HEK293 (cell line): Measurements from ENCODE around the gene GTF2H3.

ENCODE experiments used
- CTCF ChIA-PET: fragments of 350-600 bp; formaldehyde crosslinking; extraction: SDS; loops from one replicate; lab custom pipeline; 2021; ENCODE audit warnings: antibody characterized with exemption; lab: Yijun Ruan, JAX
- POLR2A ChIA-PET: fragments of 300-600 bp; formaldehyde crosslinking; extraction: SDS; loops from one replicate; lab custom pipeline; 2020; ENCODE audit warnings: antibody characterized with exemption, inconsistent platforms; lab: Yijun Ruan, JAX
- H3K27ac ChIP-seq: fragments of 200-500 bp; sonication (Bioruptor generic); 2 replicates; pipeline ENCODE4 v1.5.1; 2014; ENCODE audit warnings: low read depth, low read length, control low read depth, inconsistent platforms; ENCODE audit errors: extremely low read depth
- H3K36me3 ChIP-seq, 2 experiments: fragments of 200-500 bp in 1 of 2; sonication (Bioruptor generic) in 1 of 2; 1 replicate in 1 of 2; 2 replicates in 1 of 2; pipeline ENCODE4 v1.5.1; 2014 to 2017; ENCODE audit warnings: inconsistent platforms in 2 of 2, low read length in 2 of 2; ENCODE audit not compliant: control insufficient read depth in 2 of 2, insufficient read depth in 1 of 2
- H3K4me1 ChIP-seq: fragments of 200-500 bp; sonication (Bioruptor generic); 2 replicates; pipeline ENCODE4 v1.5.1; 2014; ENCODE audit warnings: mild to moderate bottlenecking, low read length, inconsistent platforms; ENCODE audit not compliant: control insufficient read depth, insufficient read depth
- H3K4me3 ChIP-seq: 2 replicates; pipeline ENCODE4 v1.5.1; 2011; ENCODE audit warnings: low read depth, mild to moderate bottlenecking, control low read depth, low read length, moderate library complexity
- H3K9me3 ChIP-seq: fragments of 200-500 bp; sonication (Bioruptor generic); 2 replicates; pipeline ENCODE4 v1.5.1; 2014; ENCODE audit warnings: low read depth, low read length, inconsistent platforms; ENCODE audit not compliant: control insufficient read depth, insufficient read depth
- GLI2 ChIP-seq: fragments of 450-650 bp; formaldehyde crosslinking; IDR thresholded peaks from 2 replicates; pipeline ENCODE4; 2017; ENCODE audit warnings: missing biosample characterization, missing genetic modification characterization, low read depth, borderline replicate concordance
- KLF1 ChIP-seq: fragments of 450-650 bp; formaldehyde crosslinking; IDR thresholded peaks from 2 replicates; pipeline ENCODE4 v1.5.1; 2016; ENCODE audit warnings: missing biosample characterization, missing genetic modification characterization
- ZBTB1 ChIP-seq: fragments of 450-650 bp; formaldehyde crosslinking; IDR thresholded peaks from 2 replicates; pipeline ENCODE4 v1.5.1; 2016; ENCODE audit warnings: missing biosample characterization, missing genetic modification characterization
- ZBTB7A ChIP-seq: fragments of 450-650 bp; formaldehyde crosslinking; IDR thresholded peaks from 2 replicates; pipeline ENCODE4 v1.5.1; 2016; ENCODE audit warnings: low read depth, missing biosample characterization, missing genetic modification characterization
- ZIC2 ChIP-seq: fragments of 450-650 bp; formaldehyde crosslinking; IDR thresholded peaks from 2 replicates; pipeline ENCODE4 v1.5.1; 2016; ENCODE audit warnings: missing biosample characterization, missing genetic modification characterization
- ZNF121 ChIP-seq: fragments of 450-650 bp; formaldehyde crosslinking; IDR thresholded peaks from 2 replicates; pipeline ENCODE4 v1.5.1; 2016; ENCODE audit warnings: missing biosample characterization, missing genetic modification characterization
- ZNF155 ChIP-seq: fragments of 450-650 bp; formaldehyde crosslinking; IDR thresholded peaks from 2 replicates; pipeline ENCODE4 v1.5.1; 2016; ENCODE audit warnings: missing biosample characterization, missing genetic modification characterization
- ZNF16 ChIP-seq: fragments of 450-650 bp; formaldehyde crosslinking; IDR thresholded peaks from 2 replicates; pipeline ENCODE4 v1.5.1; 2016; ENCODE audit warnings: low read depth, missing biosample characterization, missing genetic modification characterization
- ZNF23 ChIP-seq: fragments of 450-650 bp; formaldehyde crosslinking; IDR thresholded peaks from 2 replicates; pipeline ENCODE4 v1.5.1; 2016; ENCODE audit warnings: missing biosample characterization, missing genetic modification characterization, borderline replicate concordance
- ZNF433 ChIP-seq: fragments of 450-650 bp; formaldehyde crosslinking; IDR thresholded peaks from 2 replicates; pipeline ENCODE4 v1.5.1; 2016; ENCODE audit warnings: missing biosample characterization, missing genetic modification characterization, low read depth
- ZNF548 ChIP-seq: fragments of 450-650 bp; formaldehyde crosslinking; IDR thresholded peaks from 2 replicates; pipeline ENCODE4 v1.5.1; 2016; ENCODE audit warnings: missing biosample characterization, missing genetic modification characterization
- ZNF623 ChIP-seq: fragments of 450-650 bp; formaldehyde crosslinking; IDR thresholded peaks from 2 replicates; pipeline ENCODE4 v1.5.1; 2016; ENCODE audit warnings: missing biosample characterization, missing genetic modification characterization
- ZNF670 ChIP-seq: fragments of 450-650 bp; formaldehyde crosslinking; IDR thresholded peaks from 2 replicates; pipeline ENCODE4 v1.5.1; 2016; ENCODE audit warnings: missing biosample characterization, missing genetic modification characterization, low read depth
- ZNF707 ChIP-seq: fragments of 450-650 bp; formaldehyde crosslinking; IDR thresholded peaks from 2 replicates; pipeline ENCODE4 v1.5.1; 2016; ENCODE audit warnings: missing biosample characterization, missing genetic modification characterization
- TF ChIP-seq, protein P1 (sequence below): fragments of 450-650 bp; formaldehyde crosslinking; IDR thresholded peaks from 2 replicates; pipeline ENCODE4 v1.5.1; 2016; ENCODE audit warnings: missing biosample characterization, missing genetic modification characterization
- TF ChIP-seq, protein P2 (sequence below): fragments of 450-650 bp; formaldehyde crosslinking; IDR thresholded peaks from 2 replicates; pipeline ENCODE4 v1.5.1; 2016; ENCODE audit warnings: missing biosample characterization, missing genetic modification characterization
- TF ChIP-seq, protein P3 (sequence below): fragments of 450-650 bp; formaldehyde crosslinking; IDR thresholded peaks from 2 replicates; pipeline ENCODE4 v1.5.1; 2017; ENCODE audit warnings: missing biosample characterization, missing genetic modification characterization
- TF ChIP-seq, protein P4 (sequence below): fragments of 450-650 bp; formaldehyde crosslinking; IDR thresholded peaks from 2 replicates; pipeline ENCODE4 v1.5.1; 2017; ENCODE audit warnings: missing biosample characterization, missing genetic modification characterization
- TF ChIP-seq, protein P5 (sequence below): fragments of 450-650 bp; formaldehyde crosslinking; IDR thresholded peaks from 2 replicates; pipeline ENCODE4 v1.5.1; 2016; ENCODE audit warnings: missing biosample characterization, missing genetic modification characterization
- TF ChIP-seq, protein P6 (sequence below): fragments of 450-650 bp; formaldehyde crosslinking; IDR thresholded peaks from 2 replicates; pipeline ENCODE4 v1.5.1; 2016; ENCODE audit warnings: missing biosample characterization, missing genetic modification characterization
- TF ChIP-seq, protein P7 (sequence below): fragments of 450-650 bp; formaldehyde crosslinking; IDR thresholded peaks from 2 replicates; pipeline ENCODE4 v1.5.1; 2016; ENCODE audit warnings: missing biosample characterization, missing genetic modification characterization

Gene GTF2H3

DNA sequence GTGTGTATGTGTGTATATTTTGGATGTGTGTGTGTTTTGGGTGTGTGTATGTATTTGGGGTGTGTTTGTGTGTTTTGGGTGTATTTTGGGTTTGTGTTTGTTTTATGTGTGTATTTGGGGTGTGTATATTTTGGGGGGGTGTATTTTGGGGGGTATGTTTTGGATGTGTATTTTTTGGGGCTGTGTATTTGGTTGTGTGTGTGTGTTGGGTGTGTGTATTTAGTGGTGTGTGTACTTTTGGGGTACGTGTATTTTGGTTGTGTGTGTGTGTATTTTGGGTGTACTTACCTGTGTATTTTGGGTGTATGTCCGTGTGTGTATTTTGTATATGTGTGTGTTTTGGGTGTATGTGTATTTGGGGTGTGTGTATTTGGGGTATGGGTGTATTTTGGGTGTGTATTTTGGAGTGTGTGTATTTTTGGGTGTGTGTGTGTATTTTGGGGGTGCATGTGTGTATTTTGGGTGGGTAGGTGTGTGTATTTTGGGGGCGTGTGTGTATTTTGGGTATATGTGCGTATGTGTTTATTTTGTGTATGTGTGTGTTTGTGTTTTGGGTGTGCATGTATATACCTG, 20.6 kb downstream of the GTF2H3 start:
- CTCF ChIA-PET = no interaction called here
- no peaks in the 10 kb centered on the region for H3K4me1 ChIP-seq
- TF ChIP-seq, protein P1, sequence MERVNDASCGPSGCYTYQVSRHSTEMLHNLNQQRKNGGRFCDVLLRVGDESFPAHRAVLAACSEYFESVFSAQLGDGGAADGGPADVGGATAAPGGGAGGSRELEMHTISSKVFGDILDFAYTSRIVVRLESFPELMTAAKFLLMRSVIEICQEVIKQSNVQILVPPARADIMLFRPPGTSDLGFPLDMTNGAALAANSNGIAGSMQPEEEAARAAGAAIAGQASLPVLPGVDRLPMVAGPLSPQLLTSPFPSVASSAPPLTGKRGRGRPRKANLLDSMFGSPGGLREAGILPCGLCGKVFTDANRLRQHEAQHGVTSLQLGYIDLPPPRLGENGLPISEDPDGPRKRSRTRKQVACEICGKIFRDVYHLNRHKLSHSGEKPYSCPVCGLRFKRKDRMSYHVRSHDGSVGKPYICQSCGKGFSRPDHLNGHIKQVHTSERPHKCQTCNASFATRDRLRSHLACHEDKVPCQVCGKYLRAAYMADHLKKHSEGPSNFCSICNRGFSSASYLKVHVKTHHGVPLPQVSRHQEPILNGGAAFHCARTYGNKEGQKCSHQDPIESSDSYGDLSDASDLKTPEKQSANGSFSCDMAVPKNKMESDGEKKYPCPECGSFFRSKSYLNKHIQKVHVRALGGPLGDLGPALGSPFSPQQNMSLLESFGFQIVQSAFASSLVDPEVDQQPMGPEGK (tag by site-specific recombination) = 0 out of 2 replicates have a peak, but pooled peaks have one; percentile 17
- peak; percentile 94 for TF ChIP-seq KLF1 (tag by site-specific recombination)
- TF ChIP-seq, protein P2, sequence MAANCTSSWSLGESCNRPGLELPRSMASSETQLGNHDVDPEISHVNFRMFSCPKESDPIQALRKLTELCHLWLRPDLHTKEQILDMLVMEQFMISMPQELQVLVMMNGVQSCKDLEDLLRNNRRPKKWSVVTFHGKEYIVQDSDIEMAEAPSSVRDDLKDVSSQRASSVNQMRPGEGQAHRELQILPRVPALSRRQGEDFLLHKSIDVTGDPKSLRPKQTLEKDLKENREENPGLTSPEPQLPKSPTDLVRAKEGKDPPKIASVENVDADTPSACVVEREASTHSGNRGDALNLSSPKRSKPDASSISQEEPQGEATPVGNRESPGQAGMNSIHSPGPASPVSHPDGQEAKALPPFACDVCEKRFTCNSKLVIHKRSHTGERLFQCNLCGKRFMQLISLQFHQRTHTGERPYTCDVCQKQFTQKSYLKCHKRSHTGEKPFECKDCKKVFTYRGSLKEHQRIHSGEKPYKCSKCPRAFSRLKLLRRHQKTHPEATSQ (tag by site-specific recombination) = no peak
- no peak for TF ChIP-seq ZBTB1 (tag by site-specific recombination)
- 0 out of 2 replicates have a peak, but pooled peaks have one; percentile 64 for TF ChIP-seq ZBTB7A (tag by site-specific recombination)
- TF ChIP-seq ZNF707 (tag by site-specific recombination) = 0 out of 2 replicates have a peak, but pooled peaks have one; percentile 6
- TF ChIP-seq, protein P3, sequence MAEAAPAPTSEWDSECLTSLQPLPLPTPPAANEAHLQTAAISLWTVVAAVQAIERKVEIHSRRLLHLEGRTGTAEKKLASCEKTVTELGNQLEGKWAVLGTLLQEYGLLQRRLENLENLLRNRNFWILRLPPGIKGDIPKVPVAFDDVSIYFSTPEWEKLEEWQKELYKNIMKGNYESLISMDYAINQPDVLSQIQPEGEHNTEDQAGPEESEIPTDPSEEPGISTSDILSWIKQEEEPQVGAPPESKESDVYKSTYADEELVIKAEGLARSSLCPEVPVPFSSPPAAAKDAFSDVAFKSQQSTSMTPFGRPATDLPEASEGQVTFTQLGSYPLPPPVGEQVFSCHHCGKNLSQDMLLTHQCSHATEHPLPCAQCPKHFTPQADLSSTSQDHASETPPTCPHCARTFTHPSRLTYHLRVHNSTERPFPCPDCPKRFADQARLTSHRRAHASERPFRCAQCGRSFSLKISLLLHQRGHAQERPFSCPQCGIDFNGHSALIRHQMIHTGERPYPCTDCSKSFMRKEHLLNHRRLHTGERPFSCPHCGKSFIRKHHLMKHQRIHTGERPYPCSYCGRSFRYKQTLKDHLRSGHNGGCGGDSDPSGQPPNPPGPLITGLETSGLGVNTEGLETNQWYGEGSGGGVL (tag by site-specific recombination) = 0 out of 2 replicates have a peak, but pooled peaks have one; percentile 7
- TF ChIP-seq, protein P4, sequence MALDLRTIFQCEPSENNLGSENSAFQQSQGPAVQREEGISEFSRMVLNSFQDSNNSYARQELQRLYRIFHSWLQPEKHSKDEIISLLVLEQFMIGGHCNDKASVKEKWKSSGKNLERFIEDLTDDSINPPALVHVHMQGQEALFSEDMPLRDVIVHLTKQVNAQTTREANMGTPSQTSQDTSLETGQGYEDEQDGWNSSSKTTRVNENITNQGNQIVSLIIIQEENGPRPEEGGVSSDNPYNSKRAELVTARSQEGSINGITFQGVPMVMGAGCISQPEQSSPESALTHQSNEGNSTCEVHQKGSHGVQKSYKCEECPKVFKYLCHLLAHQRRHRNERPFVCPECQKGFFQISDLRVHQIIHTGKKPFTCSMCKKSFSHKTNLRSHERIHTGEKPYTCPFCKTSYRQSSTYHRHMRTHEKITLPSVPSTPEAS (tag by site-specific recombination) = peak; percentile 96
- TF ChIP-seq GLI2 = no peak
- TF ChIP-seq ZNF121 (tag by site-specific recombination) = no peak
- TF ChIP-seq, protein P5, sequence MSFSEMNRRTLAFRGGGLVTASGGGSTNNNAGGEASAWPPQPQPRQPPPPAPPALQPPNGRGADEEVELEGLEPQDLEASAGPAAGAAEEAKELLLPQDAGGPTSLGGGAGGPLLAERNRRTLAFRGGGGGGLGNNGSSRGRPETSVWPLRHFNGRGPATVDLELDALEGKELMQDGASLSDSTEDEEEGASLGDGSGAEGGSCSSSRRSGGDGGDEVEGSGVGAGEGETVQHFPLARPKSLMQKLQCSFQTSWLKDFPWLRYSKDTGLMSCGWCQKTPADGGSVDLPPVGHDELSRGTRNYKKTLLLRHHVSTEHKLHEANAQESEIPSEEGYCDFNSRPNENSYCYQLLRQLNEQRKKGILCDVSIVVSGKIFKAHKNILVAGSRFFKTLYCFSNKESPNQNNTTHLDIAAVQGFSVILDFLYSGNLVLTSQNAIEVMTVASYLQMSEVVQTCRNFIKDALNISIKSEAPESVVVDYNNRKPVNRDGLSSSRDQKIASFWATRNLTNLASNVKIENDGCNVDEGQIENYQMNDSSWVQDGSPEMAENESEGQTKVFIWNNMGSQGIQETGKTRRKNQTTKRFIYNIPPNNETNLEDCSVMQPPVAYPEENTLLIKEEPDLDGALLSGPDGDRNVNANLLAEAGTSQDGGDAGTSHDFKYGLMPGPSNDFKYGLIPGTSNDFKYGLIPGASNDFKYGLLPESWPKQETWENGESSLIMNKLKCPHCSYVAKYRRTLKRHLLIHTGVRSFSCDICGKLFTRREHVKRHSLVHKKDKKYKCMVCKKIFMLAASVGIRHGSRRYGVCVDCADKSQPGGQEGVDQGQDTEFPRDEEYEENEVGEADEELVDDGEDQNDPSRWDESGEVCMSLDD (tag by site-specific recombination) = peak; percentile 96
- TF ChIP-seq, all 188 proteins: peak for 7
- no peak overlapping the region for H3K27ac ChIP-seq
- peaks cover 67 to 88% of the 10 kb centered on the region in 2 experiments for H3K36me3 ChIP-seq
- no peaks in the 10 kb centered on the region for H3K9me3 ChIP-seq
- POLR2A ChIA-PET = no interaction called here
- no peak overlapping the region for H3K4me3 ChIP-seq

DNA sequence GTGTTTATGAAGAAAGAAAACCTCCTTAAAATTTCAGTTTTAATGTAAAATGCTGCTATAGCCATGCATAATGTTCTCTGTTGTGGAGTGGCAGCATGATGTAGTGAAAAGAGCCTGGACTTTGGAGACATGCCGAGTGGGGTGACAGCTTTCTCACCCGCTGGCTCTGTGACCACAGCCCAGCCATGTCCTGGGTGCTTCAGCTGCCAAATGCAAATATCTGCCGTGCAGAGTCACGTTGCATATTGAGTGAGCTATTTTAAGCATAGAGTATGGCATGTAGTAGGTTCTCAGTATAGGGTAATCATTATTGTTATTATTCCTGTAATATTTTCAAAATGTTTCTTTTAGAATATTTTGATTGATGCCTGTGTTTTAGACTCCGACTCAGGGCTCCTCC, 21.8 kb downstream of the GTF2H3 start:
- ChIA-PET CTCF (no interaction called here), POLR2A (no interaction called here)
- H3K27ac ChIP-seq = no peak overlapping the region
- H3K9me3 ChIP-seq = no peaks in the 10 kb centered on the region
- peaks cover 73 to 88% of the 10 kb centered on the region in 2 experiments for H3K36me3 ChIP-seq
- no peaks in the 10 kb centered on the region for H3K4me1 ChIP-seq
- no peak overlapping the region for H3K4me3 ChIP-seq
- TF ChIP-seq, protein P6, sequence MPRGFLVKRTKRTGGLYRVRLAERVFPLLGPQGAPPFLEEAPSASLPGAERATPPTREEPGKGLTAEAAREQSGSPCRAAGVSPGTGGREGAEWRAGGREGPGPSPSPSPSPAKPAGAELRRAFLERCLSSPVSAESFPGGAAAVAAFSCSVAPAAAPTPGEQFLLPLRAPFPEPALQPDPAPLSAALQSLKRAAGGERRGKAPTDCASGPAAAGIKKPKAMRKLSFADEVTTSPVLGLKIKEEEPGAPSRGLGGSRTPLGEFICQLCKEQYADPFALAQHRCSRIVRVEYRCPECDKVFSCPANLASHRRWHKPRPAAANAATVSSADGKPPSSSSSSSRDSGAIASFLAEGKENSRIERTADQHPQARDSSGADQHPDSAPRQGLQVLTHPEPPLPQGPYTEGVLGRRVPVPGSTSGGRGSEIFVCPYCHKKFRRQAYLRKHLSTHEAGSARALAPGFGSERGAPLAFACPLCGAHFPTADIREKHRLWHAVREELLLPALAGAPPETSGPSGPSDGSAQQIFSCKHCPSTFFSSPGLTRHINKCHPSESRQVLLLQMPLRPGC = no peak
- TF ChIP-seq ZIC2 (tag by site-specific recombination) (no peak), ZNF548 (tag by site-specific recombination) (no peak), ZNF23 (tag by site-specific recombination) (no peak), ZNF16 (tag by site-specific recombination) (no peak), ZNF670 (tag by site-specific recombination) (no peak), ZNF623 (tag by site-specific recombination) (no peak), ZNF433 (no peak), ZNF155 (tag by site-specific recombination) (no peak)
- TF ChIP-seq, protein P7, sequence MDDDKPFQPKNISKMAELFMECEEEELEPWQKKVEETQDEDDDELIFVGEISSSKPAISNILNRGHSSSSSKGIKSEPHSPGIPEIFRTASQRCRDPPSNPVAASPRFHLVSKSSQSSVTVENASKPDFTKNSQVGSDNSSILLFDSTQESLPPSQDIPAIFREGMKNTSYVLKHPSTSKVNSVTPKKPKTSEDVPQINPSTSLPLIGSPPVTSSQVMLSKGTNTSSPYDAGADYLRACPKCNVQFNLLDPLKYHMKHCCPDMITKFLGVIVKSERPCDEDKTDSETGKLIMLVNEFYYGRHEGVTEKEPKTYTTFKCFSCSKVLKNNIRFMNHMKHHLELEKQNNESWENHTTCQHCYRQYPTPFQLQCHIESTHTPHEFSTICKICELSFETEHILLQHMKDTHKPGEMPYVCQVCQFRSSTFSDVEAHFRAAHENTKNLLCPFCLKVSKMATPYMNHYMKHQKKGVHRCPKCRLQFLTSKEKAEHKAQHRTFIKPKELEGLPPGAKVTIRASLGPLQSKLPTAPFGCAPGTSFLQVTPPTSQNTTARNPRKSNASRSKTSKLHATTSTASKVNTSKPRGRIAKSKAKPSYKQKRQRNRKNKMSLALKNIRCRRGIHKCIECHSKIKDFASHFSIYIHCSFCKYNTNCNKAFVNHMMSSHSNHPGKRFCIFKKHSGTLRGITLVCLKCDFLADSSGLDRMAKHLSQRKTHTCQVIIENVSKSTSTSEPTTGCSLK = no peak
